Pancreas (tissue), 10 donors: ENCODE data around the gene DDX42. TPM values are rescaled to one million over a fixed set of nuclear protein-coding genes. Genes with fewer than 3 reads are reported as not detected.

ENCODE experiments used
- ATAC-seq, 4 donors: fragments of 200-7000 bp; cut with Tn5 transposase; one replicate each; pipeline versions ENCODE4 v1.8.0 to v1.9.1; 2020; ENCODE audit warnings: mild to moderate bottlenecking in 4 of 4, moderate library complexity in 4 of 4
- DNase-seq, 6 donors: peaks; one replicate each; pipeline ENCODE4 v3.0.0-alpha.2; 2020
- FAIRE-seq: peaks from 2 replicates; lab custom pipeline; 2012; peaks lifted over from hg19 to GRCh38; lab: Jason Lieb, UNC
- H3K27ac ChIP-seq, 4 donors: fragments of 200-600 bp; sonication (generic); 1 replicate in 3 of 4; 2 replicates in 1 of 4; pipeline versions ENCODE4 v1.5.0 to v1.8.0; 2020
- H3K27me3 ChIP-seq, 4 donors: fragments of 200-600 bp; one replicate each; pipeline ENCODE4 v1.8.0; 2021
- H3K36me3 ChIP-seq, 3 donors: fragments of 200-600 bp; sonication (generic) in 1 of 3; one replicate each; pipeline versions ENCODE4 v1.5.0 to v1.8.0; 2020 to 2021
- H3K4me1 ChIP-seq, 3 donors: fragments of 200-600 bp; one replicate each; pipeline ENCODE4 v1.8.0; 2021
- H3K4me3 ChIP-seq, 4 donors: fragments of 200-600 bp; sonication (generic) in 2 of 4; one replicate each; pipeline versions ENCODE4 v1.5.0 to v1.8.0; 2020 to 2021
- H3K9me3 ChIP-seq, 4 donors: fragments of 200-600 bp; one replicate each; pipeline ENCODE4 v1.8.0; 2021
- WGBS, 2 donors: extraction: QIAGEN DNeasy Blood & Tissue Kit; methylation state at CpG; one replicate each; pipeline ENCODE4 v1.1.7; 2013; 5-methylcytosine and 5-hydroxymethylcytosine counted together
- intact Hi-C, 3 donors: fragments of 100-400 bp; cut with DNase I; formaldehyde crosslinking; loops; one replicate each; pipeline versions ENCODE4 v1.11.1 to v1.14.2; 2022
- polyA plus RNA-seq, 2 donors: library from polyadenylated mRNA; stranded (reverse); fragments of 200-250 nt; gene quantifications; one replicate each; pipeline ENCODE4 v1.2.3, GENCODE V29; 2013
- total RNA-seq, 6 donors: library from RNA; stranded (reverse); fragmentation: NEBNext Ultra II Directional in 4 of 6; extraction: Animal tissue kit (Norgen Biotek cat#: 25700) in 4 of 6; gene quantifications; one replicate each; pipeline versions ENCODE4 v1.2.1 to v1.2.4, GENCODE V29; 2021 to 2023
- TF ChIP-seq, protein P1 (sequence below), 4 donors: fragments of 200-600 bp; sonication (generic) in 3 of 4; IDR thresholded peaks; one replicate each; pipeline versions ENCODE4 v1.5.0 to v1.8.0; 2021; ENCODE audit warnings: antibody characterized with exemption in 4 of 4
- donor health status: healthy with polysubstance abuse.
- donor health status: DM: no; HTN: no; CAD: no; lungs with moderate emphysema.
- donor health status: DM: no; HTN: no; CAD: no.
- donor health status: control.
- donor health status: control.
- donor health status: Bipolar disorder and iron deficiency.
- donor health status: DM: yes; HTN: yes; CAD: no.
- donor health status: DM: no; HTN: no; CAD: no.
- donor health status: DM: no; HTN: no; CAD: no.
- donor health status: DM: yes; HTN: yes; CAD: no.

DDX42 gene
- total and polyA plus RNA-seq, 8 donors, result 52.6 to 90.4 (median 75.3) TPM

DNA sequence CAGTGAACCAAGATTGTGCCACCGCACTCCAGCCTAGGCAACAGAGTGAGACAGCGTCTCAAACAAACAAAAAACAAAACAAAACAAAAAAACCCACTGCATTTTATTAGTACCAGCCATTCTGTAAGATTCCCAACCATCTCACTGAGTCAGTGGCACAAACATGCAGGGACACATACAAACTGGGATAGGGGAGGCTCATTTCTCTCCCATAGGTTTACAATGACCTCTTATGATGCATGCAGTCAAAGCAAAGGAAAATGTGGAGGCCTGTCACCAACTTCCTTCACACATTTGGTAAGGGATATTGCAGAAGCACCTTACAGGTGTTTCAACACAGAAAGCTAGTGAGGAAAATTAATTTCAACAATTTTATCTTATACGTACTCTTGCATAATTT, 19.9 kb upstream of the DDX42 start:
- ATAC-seq (no peak), FAIRE-seq (no peak), DNase-seq (no peak)
- Histone ChIP-seq H3K27me3 (no peaks in the 10 kb centered on the region), H3K9me3 (no peaks in the 10 kb centered on the region), H3K4me3 (no peak overlapping the region), H3K36me3 (peaks cover 0 to 34% (median 26%) of the 10 kb centered on the region in 3 donors), H3K4me1 (peaks cover 4 to 27% (median 7%) of the 10 kb centered on the region in 3 donors), H3K27ac (no peak overlapping the region)
- TF ChIP-seq, protein P1, sequence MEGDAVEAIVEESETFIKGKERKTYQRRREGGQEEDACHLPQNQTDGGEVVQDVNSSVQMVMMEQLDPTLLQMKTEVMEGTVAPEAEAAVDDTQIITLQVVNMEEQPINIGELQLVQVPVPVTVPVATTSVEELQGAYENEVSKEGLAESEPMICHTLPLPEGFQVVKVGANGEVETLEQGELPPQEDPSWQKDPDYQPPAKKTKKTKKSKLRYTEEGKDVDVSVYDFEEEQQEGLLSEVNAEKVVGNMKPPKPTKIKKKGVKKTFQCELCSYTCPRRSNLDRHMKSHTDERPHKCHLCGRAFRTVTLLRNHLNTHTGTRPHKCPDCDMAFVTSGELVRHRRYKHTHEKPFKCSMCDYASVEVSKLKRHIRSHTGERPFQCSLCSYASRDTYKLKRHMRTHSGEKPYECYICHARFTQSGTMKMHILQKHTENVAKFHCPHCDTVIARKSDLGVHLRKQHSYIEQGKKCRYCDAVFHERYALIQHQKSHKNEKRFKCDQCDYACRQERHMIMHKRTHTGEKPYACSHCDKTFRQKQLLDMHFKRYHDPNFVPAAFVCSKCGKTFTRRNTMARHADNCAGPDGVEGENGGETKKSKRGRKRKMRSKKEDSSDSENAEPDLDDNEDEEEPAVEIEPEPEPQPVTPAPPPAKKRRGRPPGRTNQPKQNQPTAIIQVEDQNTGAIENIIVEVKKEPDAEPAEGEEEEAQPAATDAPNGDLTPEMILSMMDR (IDR thresholded peaks at IDR 0.05), result no peak
- intact Hi-C loops, result no loop called here
- WGBS, 2 donors, result 96 to 100% methylated on average over 3 of the region's 3 CpGs

DNA sequence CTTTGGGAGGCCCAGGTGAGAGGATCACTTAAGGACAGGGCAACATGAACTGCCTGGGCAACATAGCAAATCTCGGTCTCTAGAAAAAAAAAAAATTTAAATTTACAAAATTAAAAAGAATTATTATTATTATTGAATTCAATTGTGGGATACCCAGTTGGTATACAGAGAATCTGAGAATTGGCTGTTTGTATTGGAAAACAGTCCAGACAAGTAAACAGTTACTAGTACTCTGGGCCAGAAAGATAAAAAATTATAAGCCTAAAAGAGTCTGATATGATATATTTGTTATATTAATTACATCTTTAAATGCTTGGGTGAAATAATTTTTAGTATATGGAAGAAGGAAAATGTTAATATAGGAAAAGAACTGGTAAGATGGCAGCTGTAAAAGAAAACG, 15.5 kb upstream of the DDX42 start:
- intact Hi-C loops, result no loop called here
- no peak for FAIRE-seq
- WGBS, 2 donors, result 72 to 76% methylated on average over 2 of the region's 2 CpGs
- Histone ChIP-seq H3K4me1 (peaks cover 0 to 29% (median 7%) of the 10 kb centered on the region in 3 donors), H3K27me3 (no peaks in the 10 kb centered on the region), H3K36me3 (peaks cover 4 to 30% (median 29%) of the 10 kb centered on the region in 3 donors), H3K4me3 (no peak overlapping the region), H3K27ac (no peak overlapping the region), H3K9me3 (no peaks in the 10 kb centered on the region)
- no peak for DNase-seq
- TF ChIP-seq, protein P1 (IDR thresholded peaks at IDR 0.05), result no peak
- peak in 1 of 4 donors; percentile 73 for ATAC-seq

DNA sequence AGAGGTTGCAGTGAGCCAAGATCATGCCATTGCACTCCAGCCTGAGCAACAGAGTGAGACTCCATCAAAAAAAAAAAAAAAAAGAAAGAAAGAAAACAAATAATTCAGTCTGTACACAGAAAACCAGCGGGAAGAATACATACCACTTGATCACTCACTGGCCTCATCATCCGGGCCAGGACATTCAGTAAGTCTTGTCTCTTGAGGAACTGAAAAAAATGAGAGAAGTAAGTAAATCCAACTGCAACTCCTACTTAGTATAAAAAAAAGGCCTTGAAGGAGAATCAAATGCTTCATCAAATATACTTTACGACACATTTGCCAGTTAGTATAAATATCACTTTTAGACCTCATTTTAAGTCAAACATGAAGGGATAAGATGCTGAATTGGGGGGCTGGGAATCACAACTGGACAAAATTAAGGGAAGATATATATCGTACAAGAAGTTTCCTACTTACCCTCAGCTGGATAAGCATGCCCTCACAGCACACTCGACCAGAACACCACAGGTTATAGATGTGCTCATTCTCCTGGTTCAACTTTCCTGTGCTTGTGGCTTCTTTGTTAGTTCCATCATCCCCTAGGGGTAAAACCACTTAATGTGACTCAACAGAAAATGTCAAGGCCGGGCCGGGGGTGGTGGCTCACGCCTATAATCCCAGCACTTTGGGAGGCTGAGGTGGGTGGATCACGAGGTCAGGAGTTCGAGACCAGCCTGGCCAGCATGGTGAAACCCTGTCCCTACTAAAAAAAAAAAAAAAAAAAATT, 13.0 kb upstream of the DDX42 start:
- H3K27me3 ChIP-seq, result no peaks in the 10 kb centered on the region
- intact Hi-C loops, result no loop called here
- DNase-seq (no peak), FAIRE-seq (no peak), ATAC-seq (no peak)
- 90 to 94% methylated on average over 10 of the region's 10 CpGs for WGBS, 2 donors
- no peaks in the 10 kb centered on the region for H3K9me3 ChIP-seq
- TF ChIP-seq, protein P1 (IDR thresholded peaks at IDR 0.05), result no peak
- H3K27ac ChIP-seq, result peak overlapping the region in 2 of 4 donors; percentile 21 to 72
- H3K36me3 ChIP-seq, result peaks cover 4 to 20% (median 17%) of the 10 kb centered on the region in 3 donors
- peaks cover 0 to 29% (median 7%) of the 10 kb centered on the region in 3 donors for H3K4me1 ChIP-seq
- no peak overlapping the region for H3K4me3 ChIP-seq

DNA sequence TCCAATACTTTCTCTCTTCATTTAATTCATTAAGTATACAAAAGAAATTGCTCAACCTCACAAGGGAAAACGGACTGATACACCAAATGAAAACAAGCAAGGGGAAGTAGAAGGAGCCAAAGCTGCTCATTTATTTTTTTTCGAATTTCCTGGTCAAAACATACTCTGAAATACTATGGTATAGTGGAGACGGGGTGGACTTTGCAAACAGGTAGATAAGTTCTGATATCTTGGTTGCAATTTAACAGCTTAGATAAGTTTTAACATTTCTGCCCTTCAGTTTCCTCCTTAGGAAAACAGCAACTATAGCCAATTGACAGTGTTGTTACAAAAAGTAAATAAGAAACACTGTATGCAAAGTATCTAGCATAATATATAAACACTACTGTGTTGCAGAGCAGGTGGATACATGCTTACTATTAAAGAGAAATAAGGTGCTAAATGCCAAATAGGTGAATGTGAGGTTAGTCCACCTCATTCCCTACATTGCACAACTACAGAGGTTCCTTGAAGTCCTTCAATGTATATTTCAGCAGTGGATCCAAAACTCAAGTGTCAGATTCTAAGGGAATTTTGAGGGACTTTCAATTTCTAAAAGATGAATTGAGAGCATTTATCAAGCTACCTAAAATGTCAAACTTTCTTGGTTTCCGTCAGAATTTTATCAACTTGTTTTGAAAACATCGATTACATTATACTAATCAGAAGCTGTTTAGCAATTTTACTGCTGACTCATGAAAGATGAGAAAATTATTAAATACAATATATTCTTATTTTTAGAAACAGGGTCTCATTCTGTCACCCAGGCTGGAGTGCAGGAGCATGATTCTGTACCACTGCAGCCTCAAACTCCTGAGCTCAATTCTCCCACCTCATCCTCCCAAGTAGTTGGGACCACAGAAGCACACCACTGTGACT, 11.6 kb upstream of the DDX42 start:
- Histone ChIP-seq H3K9me3 (no peaks in the 10 kb centered on the region), H3K4me1 (peaks cover 4 to 34% (median 7%) of the 10 kb centered on the region in 3 donors), H3K4me3 (no peak overlapping the region), H3K27me3 (no peaks in the 10 kb centered on the region), H3K36me3 (peaks cover 4 to 15% (median 14%) of the 10 kb centered on the region in 3 donors), H3K27ac (peak overlapping the region in 2 of 4 donors; percentile 42 to 72)
- peak in 3 of 4 donors; percentile 57 to 76 (median 75) for ATAC-seq
- WGBS, 2 donors, result 23 to 24% methylated on average over 5 of the region's 5 CpGs
- intact Hi-C loops, result no loop called here
- TF ChIP-seq, protein P1 (IDR thresholded peaks at IDR 0.05), result no peak
- DNase-seq, result no peak
- FAIRE-seq, result no peak
